HG02642 (cell line): Measurements from ENCODE around the gene MAP3K7CL.
"Not testable (repeated sequence)": the region's sequence is repeated elsewhere in the genome, so short reads cannot be mapped to it uniquely, and the experiment has no call there.

Experiments
- ATAC-seq: cut with Tn5 transposase; IDR thresholded peaks from one replicate; pipeline ENCODE4 v1.9.1; 2021; ENCODE audit warnings: mild to moderate bottlenecking; ENCODE audit not compliant: unreplicated experiment, poor library complexity

Gene MAP3K7CL

GRCh38 chr21:29125979-29126378, 4.5 kb upstream of the MAP3K7CL start:
- no peak for ATAC-seq

- ATAC-seq: no peak
Measured at GRCh38 chr21:29133241-29133640, 2.8 kb downstream of the MAP3K7CL start.

GRCh38 chr21:29133796-29134195, 3.4 kb downstream of the MAP3K7CL start:
- ATAC-seq: no peak

- ATAC-seq: no peak
Measured at GRCh38 chr21:29135481-29135880, 5.0 kb downstream of the MAP3K7CL start.

- no peak for ATAC-seq
Measured at GRCh38 chr21:29136033-29136432, 5.6 kb downstream of the MAP3K7CL start.

GRCh38 chr21:29144736-29145353, 14.4 kb downstream of the MAP3K7CL start:
- no peak for ATAC-seq

- no peak for ATAC-seq
Measured at GRCh38 chr21:29145354-29145782, 14.9 kb downstream of the MAP3K7CL start.

GRCh38 chr21:29145852-29146453, 15.5 kb downstream of the MAP3K7CL start:
- ATAC-seq: no peak

GRCh38 chr21:29146726-29147125, 16.3 kb downstream of the MAP3K7CL start:
- no peak for ATAC-seq

- peak; percentile 57 for ATAC-seq
Measured at GRCh38 chr21:29148530-29148929, 18.1 kb downstream of the MAP3K7CL start.

GRCh38 chr21:29149808-29150425, 19.5 kb downstream of the MAP3K7CL start:
- no peak for ATAC-seq

- ATAC-seq: no peak
Measured at GRCh38 chr21:29151931-29152330, 21.5 kb downstream of the MAP3K7CL start.

GRCh38 chr21:29152916-29153315, 22.5 kb downstream of the MAP3K7CL start:
- ATAC-seq: no peak

- ATAC-seq: no peak
Measured at GRCh38 chr21:29154270-29154669, 23.8 kb downstream of the MAP3K7CL start.

GRCh38 chr21:29155118-29155932, 24.9 kb downstream of the MAP3K7CL start:
- ATAC-seq: no peak

- no peak for ATAC-seq
Measured at GRCh38 chr21:29155933-29156260, 25.5 kb downstream of the MAP3K7CL start.

- no peak for ATAC-seq
Measured at GRCh38 chr21:29157080-29157479, 26.6 kb downstream of the MAP3K7CL start.

- no peak for ATAC-seq
Measured at GRCh38 chr21:29159842-29160241, 29.4 kb downstream of the MAP3K7CL start.

- ATAC-seq: not testable (repeated sequence)
Measured at GRCh38 chr21:29162825-29163224, 32.4 kb downstream of the MAP3K7CL start.

- no peak for ATAC-seq
Measured at GRCh38 chr21:29163341-29164115, 33.1 kb downstream of the MAP3K7CL start.
